ENCODE data around the gene DYRK1A. TPM values are rescaled to one million over a fixed set of nuclear protein-coding genes. Genes with fewer than 3 reads are reported as not detected.

Gene DYRK1A
- 82.8 and 98.0 TPM in 2 replicates for total RNA-seq

GRCh38 chr21:37366482-37367316 lies at the start of gene DYRK1A:
Gene DYRK1A, plus strand, starts transcription at chr21:37366773. Its CDS starts 53,602 bp downstream, at chr21:37420375.

Other genes starting within 250 kb of the DYRK1A start
- 27.1 and 36.4 TPM in 2 replicates for gene VPS26C, start 99.4 kb upstream of the DYRK1A start, total RNA-seq